Measurements from ENCODE around the gene EIF4A3.
A peak's percentile ranks its signal among the peaks of the same experiment; 100 is the strongest.
"Not testable (repeated sequence)": the region's sequence is repeated elsewhere in the genome, so short reads cannot be mapped to it uniquely, and the experiment has no call there.

The EIF4A3 gene

GRCh38 chr17:80173916-80174315, 27.0 kb upstream of the EIF4A3 start:
- DNase-seq (ENCODE audit: insufficient read length, low spot score) (no peak), FAIRE-seq (no peak)

DNA sequence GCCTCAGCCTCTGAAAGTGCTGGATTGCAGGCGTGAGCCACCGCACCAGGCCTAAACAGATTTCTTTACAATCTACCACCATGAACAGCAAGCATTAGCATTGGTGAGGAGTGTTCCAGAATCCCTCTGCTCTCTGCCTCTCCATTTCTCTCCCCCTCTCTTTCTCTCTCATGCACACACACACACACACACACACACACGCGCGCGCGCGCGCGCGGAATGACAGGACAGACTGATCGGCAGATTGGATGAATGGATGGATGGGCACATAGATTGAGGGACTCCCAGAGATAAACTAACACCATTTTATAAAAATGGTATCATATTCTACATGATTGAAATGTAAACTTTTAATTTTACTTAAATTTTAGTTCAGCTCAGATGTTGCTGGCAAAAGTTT, 26.2 kb upstream of the EIF4A3 start:
- FAIRE-seq (no peak), DNase-seq (ENCODE audit: insufficient read length, low spot score) (no peak)

- no peak for DNase-seq (ENCODE audit: insufficient read length, low spot score)
- no peak for FAIRE-seq
Measured at GRCh38 chr17:80171681-80172080, 24.8 kb upstream of the EIF4A3 start.

- no peak for FAIRE-seq
- no peak for DNase-seq (ENCODE audit: insufficient read length, low spot score)
Measured at GRCh38 chr17:80169784-80170500, 23.0 kb upstream of the EIF4A3 start, which contains the start of gene CARD14. Gene CARD14, plus strand, starts transcription at chr17:80170030. Its CDS starts 11,409 bp downstream, at chr17:80181439.

DNA sequence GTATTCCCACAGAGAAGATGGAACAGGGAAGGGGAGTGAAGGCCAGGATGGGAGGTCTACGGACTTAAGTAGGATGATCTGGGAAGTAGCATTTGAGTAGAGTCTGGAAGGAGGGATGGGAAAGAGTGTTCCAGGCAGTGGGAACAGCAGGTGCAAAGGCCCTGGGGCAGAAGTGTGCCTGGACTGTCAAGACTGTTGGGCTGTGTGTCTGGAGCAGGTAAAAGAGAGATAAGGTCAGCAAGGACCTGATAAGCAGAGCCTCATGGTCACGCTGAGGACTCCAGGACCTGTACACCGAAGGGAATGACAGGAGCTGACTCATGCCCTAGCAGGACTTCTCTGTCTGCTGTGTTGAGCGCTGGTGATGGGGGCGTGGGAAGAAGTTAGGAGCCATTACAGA, 22.2 kb upstream of the EIF4A3 start:
- DNase-seq (ENCODE audit: insufficient read length, low spot score) (no peak), FAIRE-seq (no peak)

DNA sequence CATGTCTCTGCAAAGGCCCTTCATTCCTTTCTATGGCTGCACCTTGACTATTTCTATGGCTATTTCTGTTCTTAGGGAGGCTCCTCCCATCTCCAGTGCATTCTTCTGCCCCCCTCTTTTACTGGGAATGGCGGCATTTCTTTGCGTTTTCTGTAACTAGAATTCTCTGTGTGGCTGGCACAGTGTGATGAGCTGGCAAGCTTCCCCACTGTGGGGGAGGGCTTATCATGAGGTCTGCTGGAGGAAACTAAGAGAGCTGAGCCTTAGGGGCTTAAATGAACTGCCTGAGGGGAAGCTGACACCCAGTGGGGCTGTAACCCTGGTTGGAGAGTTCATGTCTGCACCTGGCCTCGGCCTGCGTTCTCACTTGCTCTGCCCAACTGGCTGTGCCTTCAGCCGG, 21.4 kb upstream of the EIF4A3 start:
- DNase-seq (ENCODE audit: insufficient read length, low spot score): no peak

GRCh38 chr17:80166446-80166845, 19.5 kb upstream of the EIF4A3 start:
- no peak for FAIRE-seq

More for the DNA sequence above, 21.4 kb upstream of the EIF4A3 start:
- no peak for FAIRE-seq

DNA sequence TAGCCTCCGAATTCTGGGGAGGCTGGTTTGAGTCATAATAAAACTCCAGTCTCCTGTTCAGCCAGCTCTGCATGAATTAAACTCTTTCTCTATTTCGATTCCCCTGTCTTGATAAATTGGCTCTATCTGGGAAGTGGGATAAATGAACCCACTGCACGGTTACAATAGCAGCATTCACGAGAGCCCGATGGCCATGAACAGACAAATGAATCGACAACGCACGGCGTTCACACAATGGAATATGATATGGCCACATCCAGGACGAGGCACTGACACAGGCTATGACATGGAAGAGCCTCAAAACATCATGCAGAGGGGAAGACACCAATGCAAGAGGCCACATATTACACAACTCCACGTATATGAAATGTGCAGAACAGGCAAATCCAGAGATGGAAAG, 17.3 kb upstream of the EIF4A3 start:
- no peak for DNase-seq (ENCODE audit: insufficient read length, low spot score)
- FAIRE-seq: no peak

More at GRCh38 chr17:80166446-80166845, 19.5 kb upstream of the EIF4A3 start:
- no peak for DNase-seq (ENCODE audit: insufficient read length, low spot score)

GRCh38 chr17:80163336-80163735, 16.4 kb upstream of the EIF4A3 start:
- FAIRE-seq (no peak), DNase-seq (ENCODE audit: insufficient read length, low spot score) (no peak)

GRCh38 chr17:80160536-80160935, 13.6 kb upstream of the EIF4A3 start:
- no peak for FAIRE-seq
- DNase-seq (ENCODE audit: insufficient read length, low spot score): no peak

DNA sequence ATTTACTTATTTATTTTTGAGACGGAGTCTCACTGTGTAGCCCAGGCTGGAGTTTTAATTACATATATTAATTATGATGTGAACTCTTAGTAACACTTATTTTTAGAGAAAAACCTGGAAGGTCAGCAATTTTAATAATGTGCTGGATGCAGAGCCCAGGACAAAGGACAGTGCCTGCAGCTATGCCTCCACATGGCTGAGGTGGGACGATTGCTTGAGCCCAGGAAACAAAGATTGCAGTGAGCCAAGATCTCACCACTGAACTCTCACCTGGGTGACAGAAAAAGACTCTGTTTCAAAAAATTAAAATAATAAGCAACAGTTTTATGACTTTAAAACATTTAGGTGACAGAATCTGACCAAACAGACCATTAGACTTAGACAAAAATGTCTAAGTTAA, 11.9 kb upstream of the EIF4A3 start:
- FAIRE-seq: no peak

DNA sequence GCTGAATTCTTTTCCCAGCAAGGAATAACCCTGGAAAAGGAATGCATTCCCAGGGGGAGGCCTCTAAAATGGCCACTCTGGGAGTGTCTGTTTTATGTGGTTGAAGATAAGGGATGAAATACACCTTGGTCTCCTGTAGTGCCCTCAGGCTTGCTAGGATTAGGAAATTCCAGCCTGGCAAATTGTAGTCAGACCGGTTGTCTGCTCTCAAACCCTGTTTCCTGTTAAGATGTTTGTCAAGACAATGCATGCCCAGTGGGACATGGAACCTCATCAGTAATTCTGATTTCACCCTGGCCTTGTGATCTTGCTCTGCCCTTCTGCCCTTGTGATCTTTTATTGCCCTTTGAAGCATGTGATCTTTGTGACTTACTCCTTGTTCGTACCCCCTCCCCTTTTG, 8.7 kb upstream of the EIF4A3 start:
- not testable (repeated sequence) for DNase-seq (ENCODE audit: insufficient read length, low spot score); FAIRE-seq

More for the DNA sequence above, 11.9 kb upstream of the EIF4A3 start:
- no peak for DNase-seq (ENCODE audit: insufficient read length, low spot score)

DNA sequence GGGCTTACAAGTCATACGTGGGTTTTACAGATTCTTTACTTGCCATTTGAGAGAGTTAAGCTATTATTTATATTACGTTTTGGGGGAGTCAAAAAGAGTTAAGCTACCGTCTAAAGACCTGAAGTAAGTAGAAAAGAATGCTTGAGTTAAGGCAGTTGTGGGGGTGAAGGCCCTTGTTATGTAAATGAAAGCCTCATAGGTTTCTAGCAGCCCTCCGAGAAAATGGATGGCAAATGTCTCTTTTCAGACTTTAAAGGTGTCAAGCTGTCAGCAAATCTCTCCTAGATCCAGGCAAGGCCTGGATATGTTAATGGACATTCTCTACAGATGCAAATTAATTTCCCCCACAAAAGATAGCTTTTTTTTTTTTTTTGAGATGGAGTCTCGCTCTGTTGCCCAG, 7.2 kb upstream of the EIF4A3 start:
- no peak for DNase-seq (ENCODE audit: insufficient read length, low spot score)
- FAIRE-seq: no peak

GRCh38 chr17:80153004-80153403, 6.1 kb upstream of the EIF4A3 start:
- FAIRE-seq (peak; percentile 87), DNase-seq (ENCODE audit: insufficient read length, low spot score) (peak; percentile 36)

DNA sequence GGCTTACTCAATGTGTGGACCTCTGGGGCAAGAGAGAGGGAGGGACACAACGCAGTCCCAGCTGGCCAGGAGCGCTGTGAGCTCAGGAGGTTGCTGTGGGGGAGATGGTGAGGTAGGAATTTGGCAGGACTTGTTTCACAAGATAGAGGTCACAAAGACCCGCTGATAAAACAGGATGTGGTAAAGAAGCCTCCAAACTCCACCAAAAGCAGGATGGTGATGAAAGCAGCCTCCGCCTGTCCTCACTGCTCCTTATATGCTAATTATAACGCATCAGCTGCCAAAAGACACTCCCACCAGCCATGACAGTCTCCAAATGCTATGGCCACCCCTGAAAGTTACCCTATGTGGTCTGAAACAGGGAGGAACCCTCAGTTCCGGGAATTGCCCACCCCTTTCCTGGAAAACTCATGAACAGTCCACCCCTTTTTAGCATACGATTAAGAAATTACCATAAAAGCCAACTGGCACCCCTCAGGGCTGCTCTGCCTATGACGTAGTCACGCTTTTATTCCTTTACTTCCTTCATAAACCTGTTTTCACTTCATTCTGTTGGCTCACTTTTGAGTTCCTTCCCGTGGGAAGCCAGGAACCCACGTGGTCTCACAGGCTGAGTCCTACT, 5.3 kb upstream of the EIF4A3 start:
- DNase-seq (ENCODE audit: insufficient read length, low spot score) (no peak), FAIRE-seq (no peak)

DNA sequence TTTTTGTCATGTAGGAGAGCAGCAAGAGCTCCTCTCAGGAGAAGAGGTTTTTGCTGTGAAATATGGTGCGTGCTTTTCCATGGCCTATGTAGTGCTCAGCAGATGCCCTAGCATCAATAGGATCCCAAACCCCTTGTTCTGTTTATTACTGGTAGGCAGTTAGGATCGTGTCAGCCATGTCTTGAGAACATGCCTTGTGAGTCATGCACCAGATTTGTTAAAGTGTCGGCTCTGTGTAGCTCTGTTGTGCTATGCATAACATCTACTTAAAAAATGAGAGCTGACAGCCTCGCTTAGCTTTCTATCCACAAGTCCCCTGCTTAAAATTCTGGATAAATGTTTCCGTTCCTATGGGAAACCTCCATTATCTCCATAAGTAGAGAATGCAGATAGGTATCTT, 4.4 kb upstream of the EIF4A3 start:
- FAIRE-seq: no peak
- DNase-seq (ENCODE audit: insufficient read length, low spot score): no peak

DNA sequence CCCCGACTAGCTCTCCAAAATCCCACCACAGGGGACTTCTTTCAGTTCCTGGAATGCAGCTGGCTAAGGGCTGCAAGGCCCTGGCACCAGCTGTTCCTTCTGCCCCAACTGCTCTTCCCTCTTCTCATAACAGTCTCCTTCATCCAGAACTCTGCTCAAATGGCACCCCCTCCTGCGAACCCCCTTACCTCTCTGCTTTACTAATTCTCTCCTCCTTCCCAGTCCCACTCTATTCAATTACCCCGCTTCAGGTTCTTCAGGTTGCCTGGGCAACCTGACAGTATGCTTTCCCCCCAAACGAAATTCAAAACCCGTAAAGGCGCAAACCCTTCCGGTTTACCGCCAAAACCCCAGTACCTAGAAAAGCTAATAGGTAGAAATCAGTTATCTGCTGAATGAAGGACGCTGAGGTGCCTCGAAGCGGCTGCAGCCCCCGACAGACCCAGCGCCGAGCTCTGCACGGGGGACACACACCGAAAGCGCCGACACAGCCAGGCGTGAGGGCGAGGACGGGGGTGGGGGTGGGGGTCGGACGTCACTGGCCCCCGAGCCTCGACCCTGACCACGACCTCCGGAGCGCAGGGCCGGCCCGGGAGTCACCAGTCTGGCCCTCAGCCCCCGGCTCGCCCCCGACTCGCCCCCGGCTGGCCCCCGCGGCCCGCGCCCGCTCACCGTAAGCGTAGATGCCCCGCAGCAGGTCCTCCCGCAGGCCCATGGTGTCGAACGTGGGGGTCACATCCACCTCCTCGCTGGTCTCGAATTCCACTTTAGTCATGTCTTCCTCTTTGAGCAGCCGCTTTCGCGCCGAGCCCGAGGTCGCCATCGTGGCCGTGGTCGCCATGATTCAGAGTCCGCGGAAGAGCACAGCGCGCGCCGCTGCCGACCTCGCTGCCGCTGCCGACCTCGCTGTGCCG, 550 bp downstream of the EIF4A3 start:
- FAIRE-seq (peak; percentile 72), DNase-seq (ENCODE audit: insufficient read length, low spot score) (no peak)

DNA sequence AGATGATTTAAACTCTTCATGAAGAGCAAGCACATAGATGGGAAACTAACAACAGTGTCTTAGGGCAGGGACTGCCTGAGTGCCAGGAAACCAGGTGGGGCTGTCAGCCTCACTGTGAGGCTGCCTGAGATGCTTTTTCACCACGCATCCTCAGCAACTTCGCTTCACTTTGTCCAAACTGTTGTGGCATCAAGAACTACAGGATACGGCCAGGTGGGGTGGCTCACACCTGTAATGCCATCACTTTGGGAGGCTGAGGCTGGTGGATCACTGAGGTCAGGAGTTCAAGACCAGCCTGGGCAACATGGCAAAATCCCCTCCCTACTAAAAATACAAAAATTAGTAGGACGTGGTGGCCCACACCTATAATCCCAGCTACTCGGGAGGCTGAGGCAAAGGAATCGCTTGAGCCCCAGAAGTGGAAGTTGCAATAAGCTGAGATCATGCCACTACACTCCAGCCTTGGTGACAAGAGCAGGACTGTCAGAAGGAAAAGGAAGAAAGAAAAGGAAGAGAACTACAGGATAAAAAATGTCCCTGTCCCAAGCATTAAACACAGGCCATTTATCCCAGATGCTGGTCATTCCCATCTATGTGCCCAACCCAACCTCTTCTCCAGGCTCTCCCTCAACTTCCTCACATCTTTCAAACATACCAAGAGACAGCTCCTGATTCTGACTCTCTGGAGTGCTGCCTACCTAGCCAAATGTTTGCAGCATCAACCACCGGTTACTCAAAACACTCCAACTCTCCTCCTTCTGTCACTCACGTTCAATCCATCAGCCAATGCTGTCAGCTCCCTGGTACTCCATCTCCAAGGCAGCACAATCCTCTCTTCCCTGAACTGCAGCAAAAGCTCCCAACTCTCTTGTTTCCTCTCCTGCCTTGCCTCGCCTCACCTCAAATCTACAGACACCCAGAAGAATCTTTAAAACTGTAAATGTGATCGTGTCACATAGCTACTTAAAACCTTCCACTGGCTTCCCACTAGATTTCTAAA, 1.6 kb downstream of the EIF4A3 start:
- DNase-seq (ENCODE audit: insufficient read length, low spot score) (no peak), FAIRE-seq (peak; percentile 18)

DNA sequence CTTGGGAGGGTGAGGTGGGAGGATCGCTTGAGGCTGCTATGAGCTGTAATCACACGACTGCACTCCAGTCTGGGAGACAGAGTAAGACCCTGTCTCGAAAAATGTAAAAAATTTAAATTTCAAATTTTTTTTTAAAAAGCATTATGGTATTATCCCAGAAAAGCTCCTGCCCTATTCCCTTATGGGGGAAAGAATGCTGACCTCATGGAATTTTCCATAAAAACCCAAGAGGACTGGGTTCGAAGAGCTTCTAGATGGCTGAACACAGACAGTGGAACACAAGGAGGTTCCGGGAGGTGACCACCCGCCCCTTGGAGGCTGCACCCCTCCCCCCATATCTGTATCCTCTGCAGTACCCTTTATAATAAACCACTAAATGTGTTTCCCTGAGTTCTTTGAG, 4.0 kb downstream of the EIF4A3 start:
- DNase-seq (ENCODE audit: insufficient read length, low spot score): no peak
- no peak for FAIRE-seq

Data from GM19239 (cell line).